WTC11 (cell line): Measurements from ENCODE around the gene RITA1. TPM values are rescaled to one million over a fixed set of nuclear protein-coding genes. Genes with fewer than 3 reads are reported as not detected.

Experiments used
- ATAC-seq: fragments of 200-7000 bp; cut with Tn5 transposase; 2 replicates; pipeline ENCODE4 v1.10.0; 2021; ENCODE audit warnings: mild to moderate bottlenecking, moderate library complexity
- CTCF ChIA-PET: fragments of 300-600 bp; sonication (Branson Sonifier 250); formaldehyde crosslinking; loops from one replicate; lab custom pipeline; 2021; ENCODE audit warnings: antibody characterized with exemption; lab: Charles Lee
- POLR2A ChIA-PET: fragments of 350-600 bp; sonication (Branson Sonifier 250); formaldehyde crosslinking; loops from one replicate; lab custom pipeline; 2021; ENCODE audit warnings: antibody characterized with exemption; lab: Charles Lee
- DNase-seq: peaks from one replicate; pipeline ENCODE4 v3.0.0; 2021; ENCODE audit warnings: low spot score
- H3K27ac Mint-ChIP-seq: 2 replicates; pipeline ENCODE4 v1.8.0; 2021; ENCODE audit warnings: mixed read lengths
- H3K27me3 Mint-ChIP-seq: 2 replicates; pipeline ENCODE4 v1.8.0; 2021; ENCODE audit warnings: low read depth, mild to moderate bottlenecking, moderate library complexity, mixed read lengths
- H3K36me3 Mint-ChIP-seq: 2 replicates; pipeline ENCODE4 v1.8.0; 2021; ENCODE audit warnings: mixed read lengths
- H3K4me1 Mint-ChIP-seq: 2 replicates; pipeline ENCODE4 v1.8.0; 2022; ENCODE audit warnings: mixed read lengths
- H3K4me3 Mint-ChIP-seq: 2 replicates; pipeline ENCODE4 v1.8.0; 2021; ENCODE audit warnings: mild to moderate bottlenecking, moderate library complexity, mixed read lengths
- H3K9me3 Mint-ChIP-seq: 2 replicates; pipeline ENCODE4 v1.8.0; 2021; ENCODE audit warnings: mixed read lengths
- AFF4 ChIP-seq: sonication (generic); formaldehyde crosslinking; IDR thresholded peaks from 2 replicates; pipeline ENCODE4 v1.8.1; 2023; ENCODE audit warnings: mild to moderate bottlenecking, missing genetic modification reagents, borderline replicate concordance
- FOXJ3 ChIP-seq: sonication (generic); formaldehyde crosslinking; IDR thresholded peaks from 2 replicates; pipeline ENCODE4 v1.9.0; 2021; ENCODE audit warnings: missing genetic modification reagents, mild to moderate bottlenecking, borderline replicate concordance
- FOXP1 ChIP-seq: sonication (generic); formaldehyde crosslinking; IDR thresholded peaks from 2 replicates; pipeline ENCODE4 v1.8.0; 2022; ENCODE audit warnings: missing genetic modification reagents, mild to moderate bottlenecking, moderate library complexity, borderline replicate concordance
- IRF1 ChIP-seq: sonication (generic); formaldehyde crosslinking; IDR thresholded peaks from 2 replicates; pipeline ENCODE4 v1.8.0; 2023; ENCODE audit warnings: missing genetic modification reagents
- JUN ChIP-seq: sonication (generic); formaldehyde crosslinking; IDR thresholded peaks from 2 replicates; pipeline ENCODE4 v1.8.0; 2023; ENCODE audit warnings: mild to moderate bottlenecking, missing genetic modification reagents
- PRDM15 ChIP-seq: sonication (generic); formaldehyde crosslinking; IDR thresholded peaks from 2 replicates; pipeline ENCODE4 v1.8.0; 2022; ENCODE audit warnings: missing genetic modification reagents
- ZNF121 ChIP-seq: sonication (generic); formaldehyde crosslinking; IDR thresholded peaks from 2 replicates; pipeline ENCODE4 v1.8.0; 2023; ENCODE audit warnings: missing genetic modification reagents
- ZNF263 ChIP-seq: sonication (generic); formaldehyde crosslinking; IDR thresholded peaks from 2 replicates; pipeline ENCODE4 v1.8.1; 2022; ENCODE audit warnings: low read depth, mild to moderate bottlenecking, moderate library complexity, missing genetic modification reagents
- ZNF425 ChIP-seq: fragments of 250-450 bp; sonication (Bioruptor Pico); conservative IDR thresholded peaks from 2 replicates; pipeline ENCODE4 v1.9.0; 2021; ENCODE audit warnings: mild to moderate bottlenecking
- total RNA-seq: library from RNA; stranded (reverse); gene quantifications from 3 replicates; pipeline ENCODE4 v1.2.3, GENCODE V29; 2021

The RITA1 gene
- total RNA-seq, 1 experiment from 2014 or later: 29.3 TPM

- no peak for TF ChIP-seq ZNF425 (CRISPR knock-in tag)
- TF ChIP-seq ZNF263 (CRISPR knock-in tag): no peak
- no peak for TF ChIP-seq AFF4 (CRISPR knock-in tag)
- TF ChIP-seq FOXJ3: no peak
- TF ChIP-seq FOXP1 (CRISPR knock-in tag): no peak
These were observed 10.1 kb downstream of the RITA1 start (continued) for GRCh38 chr12:113195598-113195997.

GRCh38 chr12:113196582-113196981 lies 11.1 kb downstream of the RITA1 start:
- Mint-ChIP-seq H3K27me3 (no peaks in the 10 kb centered on the region), H3K36me3 (peaks cover 10% of the 10 kb centered on the region), H3K9me3 (no peaks in the 10 kb centered on the region), H3K27ac (no peak overlapping the region), H3K4me1 (peaks cover 4% of the 10 kb centered on the region; the same call in 1 of the 2 replicates), H3K4me3 (no peak overlapping the region)
- DNase-seq (no peak), ATAC-seq (peak; percentile 12; the same call in 1 of the 2 replicates)
- CTCF ChIA-PET: interaction anchor here (0.7 to 1.5 kb wide), 3 partner anchors 26 to 229 kb away, joined by 4 to 16 read pairs (median 6); partner anchors contain the start of gene TPCN1
- POLR2A ChIA-PET: no interaction called here
- TF ChIP-seq JUN (CRISPR knock-in tag) (no peak), ZNF263 (CRISPR knock-in tag) (peak; percentile 67; the same call in 1 of the 2 replicates), ZNF121 (no peak)
- TF ChIP-seq, all 79 proteins: peak for 1

GRCh38 chr12:113196990-113197389 lies 11.5 kb downstream of the RITA1 start:
- CTCF ChIA-PET: interaction anchor here (0.6 to 1.5 kb wide), 14 partner anchors 12 to 1616 kb away, joined by 3 to 16 read pairs (median 4); partner anchors contain the start of genes DDX54 and TPCN1
- no peak overlapping the region for H3K4me3 Mint-ChIP-seq
- TF ChIP-seq ZNF121 (peak; percentile 91), IRF1 (no peak), PRDM15 (CRISPR knock-in tag) (no peak)
- ATAC-seq: peak; percentile 97
- H3K27me3 Mint-ChIP-seq: no peaks in the 10 kb centered on the region
- no peak overlapping the region for H3K27ac Mint-ChIP-seq
- DNase-seq: peak; percentile 57
- no peaks in the 10 kb centered on the region for H3K9me3 Mint-ChIP-seq
- POLR2A ChIA-PET: interaction anchor here (0.6 kb wide), 1 partner anchor 36 kb away, joined by 4 read pairs; no protein-coding TSS in a partner anchor
- peaks cover 8% of the 10 kb centered on the region for H3K36me3 Mint-ChIP-seq
- peaks cover 4% of the 10 kb centered on the region; the same call in 1 of the 2 replicates for H3K4me1 Mint-ChIP-seq
